Cortex of kidney (tissue), 1 donor: ENCODE data around the gene METTL1.
"Not testable (repeated sequence)": the region's sequence is repeated elsewhere in the genome, so short reads cannot be mapped to it uniquely, and the experiment has no call there.

Source experiments
- DNase-seq: peaks from one replicate; lab custom pipeline; 2025; lab: John Stamatoyannopoulos, UW

METTL1 gene

GRCh38 chr12:57771873-57772428 lies at the start of gene METTL1:
TSS of gene METTL1 (minus strand) at chr12:57772105. CDS start at chr12:57772083, 22 bp downstream.
- no peak for DNase-seq

GRCh38 chr12:57821015-57821414 lies 49.1 kb upstream of the METTL1 start:
- DNase-seq: not testable (repeated sequence)

DNA sequence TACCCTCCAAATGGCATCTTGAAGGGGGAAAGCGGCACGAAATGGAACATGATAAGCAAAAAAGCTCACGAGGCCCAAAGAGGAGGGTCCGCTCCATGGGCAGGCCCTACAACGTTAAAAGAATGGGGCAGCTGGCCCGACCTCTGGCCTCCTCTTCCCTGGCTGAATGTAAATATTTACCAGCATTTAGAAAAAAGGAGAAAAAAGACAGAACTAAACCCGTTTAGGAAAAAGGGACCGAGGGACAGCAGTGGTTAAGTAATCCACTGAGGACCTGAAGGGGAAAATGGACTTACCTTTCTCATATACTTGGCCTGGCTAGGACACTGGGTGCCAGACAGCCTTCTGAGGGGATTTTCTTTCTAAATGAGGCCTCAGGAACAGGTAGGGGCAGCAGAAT lies 48.2 kb upstream of the METTL1 start:
- DNase-seq: not testable (repeated sequence)

DNA sequence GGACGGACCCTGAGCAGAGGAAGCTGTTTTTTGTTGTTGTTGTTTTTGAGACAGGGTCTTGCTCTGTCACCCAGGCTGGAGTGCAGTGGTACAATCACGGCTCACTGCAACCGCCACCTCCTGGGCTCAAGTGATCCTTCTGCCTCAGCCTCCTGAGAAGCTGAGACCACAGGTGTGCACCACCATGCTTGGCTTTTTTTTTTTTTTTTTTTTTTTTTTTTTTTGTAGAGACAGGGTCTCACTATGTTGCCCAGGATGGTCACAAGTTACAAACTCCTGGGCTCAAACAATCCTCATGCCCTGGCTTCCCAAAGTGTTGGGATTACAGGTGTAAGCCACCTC lies 46.1 kb upstream of the METTL1 start:
- DNase-seq: not testable (repeated sequence)

DNA sequence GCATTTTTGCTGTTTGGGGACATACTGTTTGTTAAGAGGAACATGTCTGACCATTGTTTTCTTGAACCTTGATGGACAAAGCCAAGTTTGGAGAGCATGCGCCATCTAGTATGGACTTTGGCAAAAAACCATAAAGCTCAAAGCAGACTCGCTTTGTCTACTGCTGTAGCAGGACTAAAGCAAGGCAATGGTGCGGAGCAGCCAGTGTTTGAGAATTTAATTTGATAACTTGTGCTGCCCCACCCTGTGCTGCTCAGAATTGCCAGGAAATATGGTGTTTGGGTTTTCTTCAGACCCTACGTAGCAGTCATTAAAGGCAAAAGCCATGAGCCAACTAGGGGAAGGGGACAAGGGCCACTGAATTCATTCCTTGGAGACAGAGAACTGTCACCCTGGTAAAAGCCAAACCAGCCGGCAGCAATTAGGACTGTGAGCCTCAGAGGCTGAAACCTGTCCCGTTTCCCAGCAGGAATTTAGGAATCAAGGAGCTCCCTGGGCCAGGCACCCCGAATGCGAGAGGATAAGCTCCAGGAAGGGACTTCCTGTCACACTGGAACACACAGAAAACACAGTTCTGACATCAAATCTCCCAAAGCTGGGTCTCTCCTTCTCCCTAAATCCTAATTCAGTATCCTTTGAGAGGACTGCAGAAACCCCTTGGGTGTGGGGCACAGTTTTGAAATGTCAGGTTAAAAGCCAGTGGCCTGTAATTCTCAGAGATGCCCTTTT lies 45.5 kb upstream of the METTL1 start:
- no peak for DNase-seq

DNA sequence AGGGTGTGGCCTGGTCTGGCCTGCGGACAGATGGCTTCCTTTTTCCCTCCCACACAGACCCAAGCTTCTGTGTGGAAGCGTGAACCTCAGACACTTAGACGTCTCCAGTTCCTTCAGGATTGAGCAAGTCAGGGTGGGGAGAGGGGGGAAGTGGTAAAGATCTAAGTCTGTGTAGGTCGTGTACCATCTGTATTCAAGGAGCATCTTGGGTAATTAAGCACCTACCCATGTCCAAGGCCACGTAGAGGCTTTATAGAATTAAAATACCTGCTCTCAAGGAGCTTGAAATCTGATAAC lies 44.9 kb upstream of the METTL1 start:
- no peak for DNase-seq

GRCh38 chr12:57816001-57816854 lies 44.3 kb upstream of the METTL1 start:
- no peak for DNase-seq

DNA sequence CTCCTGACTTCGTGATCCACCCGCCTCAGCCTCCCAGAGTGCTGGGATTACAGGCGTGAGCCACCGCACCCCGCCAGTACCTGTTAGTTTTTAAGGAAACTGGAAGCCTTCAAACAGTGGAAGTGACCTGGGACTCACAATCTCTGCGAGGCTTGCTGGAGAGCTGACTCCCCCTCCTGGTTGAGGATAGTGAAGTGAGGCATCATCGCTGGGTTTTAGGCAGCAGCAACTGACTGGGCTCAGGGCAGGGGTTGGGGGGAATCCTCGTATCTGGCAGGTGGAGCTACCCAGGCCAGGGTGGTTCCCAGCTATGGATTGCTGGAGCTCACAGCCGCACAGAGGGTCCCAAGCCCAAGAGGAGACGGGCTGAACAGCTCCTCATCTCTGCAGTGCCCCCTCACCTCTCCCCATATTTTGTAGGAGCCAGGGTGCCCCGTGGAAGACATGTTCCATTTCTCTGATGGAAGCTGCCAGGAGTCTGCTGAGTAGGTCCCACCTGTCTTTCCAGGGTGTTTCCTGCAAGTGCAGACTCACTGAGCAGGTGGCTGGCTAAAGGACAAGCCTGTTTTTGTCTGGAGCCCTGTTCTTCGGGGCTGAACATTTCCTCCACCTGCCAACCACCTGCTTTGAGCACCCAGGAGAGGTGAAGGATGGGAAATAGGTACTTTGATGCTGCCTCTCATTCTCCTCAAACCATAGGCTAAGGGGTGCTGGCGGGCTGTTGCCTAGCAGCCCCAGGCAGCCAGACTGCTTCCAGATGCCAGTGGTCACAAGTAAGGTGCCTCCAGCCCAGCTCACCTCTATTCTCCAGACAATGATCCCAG lies 43.5 kb upstream of the METTL1 start:
- DNase-seq: no peak

GRCh38 chr12:57813971-57814772 lies 42.3 kb upstream of the METTL1 start:
- DNase-seq: no peak

DNA sequence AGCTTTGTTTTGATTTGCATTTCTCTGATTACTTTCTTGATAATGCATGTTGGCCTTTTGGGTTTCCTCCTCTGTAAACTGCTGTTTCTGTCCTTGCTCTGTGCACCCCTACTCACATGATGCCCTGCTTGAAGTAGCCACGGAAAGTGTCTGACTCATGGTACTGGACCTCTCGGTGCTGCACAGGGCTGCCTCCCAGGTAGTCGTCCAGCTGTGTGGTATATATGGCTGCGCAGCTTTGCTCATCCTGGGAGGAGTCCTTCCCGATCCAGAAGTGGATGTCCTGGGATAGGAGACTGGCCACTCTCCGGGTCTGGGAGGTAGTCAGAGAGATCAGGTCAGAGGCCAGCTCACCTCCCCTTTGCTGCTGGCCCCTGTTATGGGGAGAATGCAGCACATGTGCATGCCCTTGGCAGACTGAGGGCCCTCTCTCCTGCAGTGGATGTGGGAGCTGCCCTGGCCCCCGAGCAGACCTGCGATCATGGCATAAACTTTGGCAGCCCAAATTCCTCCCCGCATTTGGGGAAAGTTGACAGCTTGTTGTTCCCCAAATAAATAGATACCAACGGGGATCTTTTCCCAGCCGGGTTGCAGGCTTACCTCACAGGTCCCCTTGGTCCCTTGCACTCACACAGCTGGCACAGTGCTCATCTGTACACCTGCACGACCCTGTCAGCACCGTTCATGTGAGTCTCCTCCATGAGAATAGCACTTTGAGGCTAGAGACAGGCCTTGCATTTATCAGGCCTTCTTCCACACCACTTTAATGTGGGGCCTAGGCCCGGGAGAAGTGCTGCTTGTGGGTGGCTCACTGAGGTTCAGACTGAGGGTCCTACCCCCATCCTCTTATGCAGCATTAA lies 41.4 kb upstream of the METTL1 start:
- no peak for DNase-seq

DNA sequence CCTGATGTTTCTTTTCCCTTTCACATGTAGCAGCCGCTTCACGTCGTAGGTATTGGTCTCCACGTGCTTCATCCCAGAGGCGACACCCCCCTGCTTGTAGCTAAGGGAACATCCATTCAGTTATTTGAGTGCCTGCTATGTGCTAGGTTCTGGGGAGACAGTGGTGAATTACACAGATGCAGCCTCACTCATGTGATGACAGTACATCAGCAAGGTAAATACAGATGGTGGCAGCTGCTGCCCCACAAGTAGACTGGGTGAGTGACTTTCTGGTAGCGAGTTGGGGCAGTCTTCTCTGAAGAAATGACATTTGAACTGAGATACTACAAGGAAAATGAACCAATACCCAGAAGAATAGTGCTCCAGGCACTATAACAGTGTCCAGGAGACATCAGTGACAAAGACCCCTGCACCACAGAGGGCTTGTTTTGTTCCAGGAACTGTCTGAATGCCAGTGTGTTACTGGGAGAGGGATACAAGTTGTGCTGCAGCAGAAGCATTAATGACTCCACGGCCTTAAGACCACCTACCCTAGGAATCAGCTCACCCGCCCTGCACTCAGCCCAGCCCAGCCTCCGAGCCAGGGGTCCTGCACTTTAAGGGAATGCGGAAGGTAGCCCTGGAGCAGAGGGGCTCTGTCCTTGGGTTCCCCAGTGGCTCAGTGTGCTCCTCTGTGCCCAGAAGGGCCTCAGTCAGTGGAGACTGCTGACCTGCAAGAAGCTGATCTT lies 39.3 kb upstream of the METTL1 start:
- no peak for DNase-seq

DNA sequence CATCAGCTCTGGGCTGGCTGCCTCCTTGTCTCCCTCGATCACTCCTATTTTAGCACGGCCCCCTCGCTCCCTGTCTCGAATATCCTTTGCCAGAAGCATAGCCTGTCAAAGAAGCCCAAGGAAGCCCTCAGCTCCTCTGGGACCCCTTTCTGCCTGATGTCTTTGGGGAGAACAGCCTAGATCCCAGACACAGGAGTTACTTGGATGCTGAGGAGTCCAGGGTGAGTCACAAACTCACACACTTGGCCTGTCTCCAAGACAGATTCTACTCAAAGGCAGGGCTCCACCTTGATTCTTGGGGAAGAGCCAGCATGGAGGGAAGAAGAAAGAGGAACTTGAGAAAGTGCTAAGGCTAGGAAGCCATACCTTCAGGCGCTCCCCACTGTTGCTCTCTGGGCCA lies 38.5 kb upstream of the METTL1 start:
- DNase-seq: no peak

DNA sequence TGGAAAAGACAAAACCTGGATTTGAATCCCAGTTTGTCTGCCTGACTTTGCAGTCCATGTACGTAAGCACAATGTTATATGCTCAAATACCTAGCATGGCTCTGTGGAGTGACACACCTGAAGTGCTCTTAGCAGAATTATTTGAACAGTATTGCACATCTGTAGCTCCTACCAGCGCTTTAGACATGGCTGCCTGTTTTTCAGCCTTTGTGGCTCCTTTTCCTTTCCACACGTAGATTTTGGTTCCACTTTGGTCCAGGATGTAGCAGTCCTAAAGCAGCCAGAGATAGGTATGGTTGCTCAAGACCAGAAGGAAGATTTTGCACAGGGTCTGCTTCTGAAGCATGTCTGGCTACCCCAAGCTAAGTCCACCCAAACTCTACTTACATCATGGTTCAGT lies 37.5 kb upstream of the METTL1 start:
- DNase-seq: no peak

DNA sequence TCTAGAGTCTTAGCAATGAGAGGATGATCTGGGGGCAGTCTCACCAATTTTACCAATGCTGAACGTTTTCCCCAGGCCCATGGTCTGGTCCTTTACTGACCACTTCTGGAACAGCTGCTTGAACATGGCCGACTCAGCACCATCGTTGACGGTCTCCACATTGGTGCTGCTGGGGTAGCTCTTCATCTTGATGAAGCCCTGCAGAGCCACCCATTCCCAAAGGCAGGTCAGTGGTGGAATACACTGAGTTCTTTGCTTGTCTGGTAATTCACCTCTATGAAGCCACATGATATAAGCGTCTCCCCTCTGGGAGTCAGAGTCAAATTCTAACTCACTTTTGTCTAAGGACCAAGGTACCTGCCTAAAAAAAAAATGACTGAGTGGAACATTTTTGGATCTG lies 36.4 kb upstream of the METTL1 start:
- no peak for DNase-seq

GRCh38 chr12:57807285-57807684 lies 35.4 kb upstream of the METTL1 start:
- no peak for DNase-seq

GRCh38 chr12:57806677-57807076 lies 34.8 kb upstream of the METTL1 start:
- DNase-seq: no peak

GRCh38 chr12:57803319-57803893 lies 31.5 kb upstream of the METTL1 start:
- DNase-seq: no peak

DNA sequence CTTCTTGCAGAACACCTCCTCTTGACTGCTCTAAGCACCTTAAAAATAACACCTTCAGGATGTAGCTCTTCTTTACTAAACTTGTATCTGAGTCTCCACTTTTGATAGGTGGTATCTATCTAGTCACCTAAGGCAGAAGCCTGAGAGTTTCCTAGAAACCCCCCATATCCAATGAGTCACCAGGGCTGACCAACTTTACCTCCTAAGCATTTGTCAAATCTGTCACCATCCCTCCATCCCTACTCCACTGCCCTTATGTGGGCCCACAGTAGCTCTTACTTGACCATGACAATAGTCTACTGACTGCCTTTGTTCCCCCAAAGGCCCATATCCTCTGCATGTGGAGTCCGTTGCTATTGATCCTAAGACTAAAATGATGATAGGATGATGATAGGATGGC lies 30.7 kb upstream of the METTL1 start:
- DNase-seq: no peak

DNA sequence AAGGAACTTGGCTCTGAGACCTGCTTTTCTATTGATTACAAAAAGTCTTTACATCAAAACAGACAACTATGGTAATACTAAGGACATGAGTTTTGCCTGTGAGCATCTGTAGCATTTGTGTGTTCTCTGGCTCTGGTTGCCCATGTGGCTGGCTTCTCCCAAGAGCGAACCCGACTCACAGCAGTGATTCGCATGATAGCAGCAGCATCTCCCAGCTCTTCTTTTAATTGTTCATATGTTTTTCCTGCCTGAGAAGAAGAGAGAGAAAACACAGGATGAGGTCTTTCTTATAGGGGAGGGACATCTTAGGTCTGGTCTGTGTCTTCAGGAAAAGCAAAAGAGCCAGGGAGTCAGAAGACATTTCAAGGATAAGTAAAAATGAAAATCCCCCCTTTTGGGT lies 29.1 kb upstream of the METTL1 start:
- DNase-seq: no peak

DNA sequence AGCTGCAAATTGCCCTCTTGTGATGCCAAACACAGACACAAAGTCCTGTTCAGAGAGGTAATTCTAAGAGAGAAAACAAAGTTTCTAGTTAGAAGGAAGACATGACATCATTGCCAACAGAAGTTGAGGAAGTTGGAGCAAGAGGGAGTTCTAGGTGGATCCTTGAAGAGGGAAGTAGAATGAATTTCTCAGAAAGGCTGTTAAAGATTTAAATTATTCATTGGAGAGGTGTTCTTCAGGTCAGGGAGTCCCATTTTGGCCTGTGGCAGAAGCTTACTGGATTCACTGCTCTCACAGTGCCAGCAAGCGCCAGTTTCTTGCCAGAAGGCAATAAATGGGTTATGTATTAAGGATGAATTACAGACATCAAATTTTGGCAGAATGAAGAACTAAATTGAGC lies 26.0 kb upstream of the METTL1 start:
- no peak for DNase-seq
